HG02981 (cell line): Measurements from ENCODE around the gene MEOX2.

Experiments used
- ATAC-seq: cut with Tn5 transposase; IDR thresholded peaks from one replicate; pipeline ENCODE4 v1.9.1; 2021; ENCODE audit warnings: mild to moderate bottlenecking, moderate library complexity; ENCODE audit not compliant: unreplicated experiment

MEOX2 gene

GRCh38 chr7:15681631-15682030 is 4.9 kb downstream of the MEOX2 start:
- ATAC-seq, result no peak

DNA sequence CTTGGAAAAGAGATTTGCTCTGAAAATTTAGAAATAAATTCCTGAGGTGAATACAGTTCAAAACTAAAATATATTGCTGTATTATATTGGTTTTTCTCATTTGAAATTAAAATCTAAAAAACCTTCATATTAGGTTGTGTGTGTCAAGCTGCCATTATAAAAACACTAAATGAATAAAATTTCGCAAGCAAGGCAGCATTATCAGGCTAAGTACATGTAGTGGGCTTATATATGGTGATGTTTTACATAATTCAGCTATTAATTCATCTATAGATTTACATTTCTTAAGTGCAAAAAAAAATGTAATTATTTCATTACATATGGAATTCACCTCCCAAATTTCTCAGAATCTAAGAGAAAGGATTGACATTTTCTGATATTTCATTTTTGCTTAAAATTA is 5.3 kb downstream of the MEOX2 start:
- no peak for ATAC-seq

- no peak for ATAC-seq
These were observed 6.0 kb downstream of the MEOX2 start for GRCh38 chr7:15680446-15680845.

DNA sequence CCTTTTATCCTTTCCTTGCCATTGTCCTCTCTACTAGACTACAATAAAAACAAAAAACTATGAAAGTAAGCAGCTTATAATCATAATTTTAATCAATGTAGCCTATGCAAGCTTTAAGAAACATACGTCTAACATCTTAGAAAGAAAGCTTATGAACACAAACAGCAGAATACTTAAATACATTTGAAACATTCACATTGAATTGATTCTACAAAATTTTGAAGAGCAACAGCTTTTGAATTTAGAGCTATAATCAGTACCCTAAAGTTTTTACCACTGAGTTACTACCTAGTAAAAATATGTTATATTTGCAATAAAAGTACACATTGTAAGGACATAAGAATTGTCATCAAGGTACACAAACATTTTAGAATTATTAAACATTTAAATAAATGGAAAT is 7.2 kb downstream of the MEOX2 start:
- no peak for ATAC-seq

DNA sequence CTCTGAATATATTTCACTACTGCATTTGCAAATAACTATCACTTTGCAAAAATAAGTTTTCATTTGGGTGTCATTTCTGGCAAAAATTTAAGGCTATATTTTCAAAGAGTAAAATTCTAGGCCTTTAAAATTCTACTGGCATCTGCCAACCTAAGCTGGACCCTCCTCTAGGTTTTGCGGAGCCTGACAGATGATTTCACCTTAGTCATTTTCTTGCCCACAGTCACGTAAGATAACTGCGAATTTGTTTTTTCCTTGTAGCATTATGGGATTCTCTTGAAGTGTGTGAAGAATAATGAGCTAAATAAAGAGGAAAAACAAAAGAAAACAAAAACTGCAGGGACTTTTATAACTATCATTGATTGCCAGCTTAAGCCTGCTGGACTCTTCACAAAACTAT is 7.8 kb downstream of the MEOX2 start:
- no peak for ATAC-seq

DNA sequence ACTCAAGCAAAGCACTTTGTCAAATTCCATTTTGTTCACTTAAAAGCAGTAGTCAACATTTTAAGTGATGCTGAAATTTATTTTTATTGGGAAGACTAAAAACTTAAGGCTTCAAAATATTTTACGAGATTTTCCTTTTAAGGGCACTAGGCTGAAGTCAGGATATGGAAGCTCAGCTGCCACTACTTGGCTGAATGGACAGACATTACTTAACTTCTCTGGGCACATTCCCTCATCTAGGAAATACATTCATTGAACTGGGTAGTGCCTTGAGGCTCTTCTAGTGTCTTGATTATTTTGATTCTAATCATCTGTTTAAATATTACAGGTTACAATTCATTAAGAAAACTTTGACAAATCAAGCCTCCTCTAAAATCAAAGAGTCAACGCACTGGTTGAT is 11.1 kb downstream of the MEOX2 start:
- ATAC-seq, result no peak

- no peak for ATAC-seq
These were observed 11.9 kb downstream of the MEOX2 start for GRCh38 chr7:15674586-15674985.

DNA sequence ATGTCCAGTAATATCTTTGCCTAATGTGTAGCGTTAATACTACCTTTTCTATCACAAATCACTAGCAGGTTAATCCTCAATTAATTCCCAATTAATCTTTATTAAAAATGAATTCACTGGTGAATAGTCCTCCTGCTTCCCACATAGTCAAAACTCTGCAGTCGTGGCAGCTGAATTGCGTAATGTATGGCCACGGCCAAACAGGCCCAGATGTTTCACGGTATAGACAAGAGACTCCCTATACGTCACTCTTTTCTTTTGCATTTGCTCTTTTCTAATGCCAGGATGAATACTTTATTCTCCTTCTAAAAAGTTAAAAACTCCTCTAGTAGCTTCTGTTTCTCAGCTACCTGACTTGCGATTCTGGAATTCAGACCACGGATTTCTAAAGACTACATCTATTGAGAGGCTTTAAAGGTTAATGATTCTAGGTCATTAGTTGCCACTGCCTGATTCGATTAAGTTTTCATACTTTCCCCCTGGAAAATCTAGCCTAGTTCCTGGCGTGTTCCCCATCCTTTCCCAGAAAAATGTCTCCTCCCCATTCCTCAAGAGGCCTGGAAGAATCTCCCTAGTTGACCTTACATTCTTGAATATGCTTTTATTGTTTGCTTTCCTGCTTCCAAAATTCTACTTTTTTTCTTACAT is 16.9 kb downstream of the MEOX2 start:
- ATAC-seq, result no peak

DNA sequence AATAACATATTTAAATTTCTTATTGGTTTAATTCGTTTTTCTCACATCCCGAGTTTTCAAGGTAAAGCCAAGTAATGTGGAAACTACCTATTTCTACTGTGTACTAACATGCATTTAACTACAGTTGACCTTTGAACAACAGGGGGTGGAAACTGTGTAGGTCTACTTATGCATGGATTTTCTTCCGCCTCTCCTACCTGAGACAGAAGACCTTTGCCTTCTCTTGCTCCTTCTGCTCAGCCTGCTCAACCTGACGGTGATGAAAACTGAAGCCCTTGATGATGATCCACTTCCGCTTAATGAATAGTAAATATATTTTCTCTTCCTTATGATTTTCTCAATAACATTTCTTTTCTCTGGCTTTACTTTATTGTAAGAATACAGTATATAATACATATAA is 18.5 kb downstream of the MEOX2 start:
- ATAC-seq, result no peak

DNA sequence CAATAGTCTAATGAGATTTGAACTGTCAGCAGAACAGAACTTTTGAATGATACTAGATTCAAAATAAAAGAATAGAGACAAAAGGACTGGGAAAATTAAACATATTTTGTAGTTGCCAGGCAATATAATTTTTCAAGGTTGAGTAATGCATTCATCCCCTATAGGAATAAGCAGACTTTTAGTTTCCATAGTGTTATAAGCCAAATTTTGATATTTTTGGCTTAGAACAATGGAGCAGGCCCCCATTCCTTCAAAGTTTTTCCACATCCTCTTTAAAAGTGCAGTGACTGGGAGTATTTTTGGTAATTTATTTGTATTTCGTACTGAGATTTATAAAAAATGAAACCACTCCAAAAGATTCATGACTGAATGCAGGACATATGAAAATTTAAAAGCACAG is 24.0 kb downstream of the MEOX2 start:
- no peak for ATAC-seq

DNA sequence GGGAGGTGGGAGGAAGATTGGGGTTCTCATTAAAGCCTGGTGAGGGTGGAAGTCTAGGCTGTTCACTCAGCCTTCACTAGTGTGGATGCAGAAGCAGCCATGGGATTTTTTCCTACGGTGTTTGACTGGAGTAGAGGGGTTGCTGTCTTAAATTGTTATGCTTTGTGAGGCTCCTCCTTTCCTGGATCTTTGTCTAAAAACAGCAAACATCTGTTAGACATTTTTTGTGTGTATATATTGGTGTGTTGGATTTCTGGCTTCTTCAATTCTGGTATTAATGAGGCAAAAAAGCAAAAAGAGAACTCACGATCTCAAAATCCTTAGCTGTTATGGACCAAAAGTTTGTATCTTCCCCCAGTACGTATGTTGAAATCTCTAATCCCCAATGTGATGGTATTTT is 28.2 kb downstream of the MEOX2 start:
- no peak for ATAC-seq

- no peak for ATAC-seq
These were observed 33.6 kb downstream of the MEOX2 start for GRCh38 chr7:15652776-15653290.

GRCh38 chr7:15651693-15652092 is 34.8 kb downstream of the MEOX2 start:
- no peak for ATAC-seq

DNA sequence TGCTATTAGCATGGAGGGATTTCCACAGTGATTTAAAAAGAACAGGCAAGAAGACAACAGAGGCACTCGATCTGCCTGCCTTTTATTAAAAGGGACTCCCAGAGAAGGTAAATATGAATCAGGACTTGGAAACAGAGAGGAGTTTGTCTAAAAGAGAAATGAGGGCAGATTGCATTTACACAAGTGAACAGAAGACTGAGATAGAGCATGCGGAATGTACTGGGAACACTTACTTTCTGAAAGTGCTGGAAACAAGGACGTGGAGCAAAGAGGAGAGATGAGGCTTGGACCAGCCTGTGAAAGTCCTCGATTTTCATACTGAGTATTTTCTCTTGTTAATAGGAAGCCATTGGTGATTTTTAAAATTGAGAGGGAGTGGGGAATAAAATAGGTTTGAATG is 35.7 kb downstream of the MEOX2 start:
- no peak for ATAC-seq

DNA sequence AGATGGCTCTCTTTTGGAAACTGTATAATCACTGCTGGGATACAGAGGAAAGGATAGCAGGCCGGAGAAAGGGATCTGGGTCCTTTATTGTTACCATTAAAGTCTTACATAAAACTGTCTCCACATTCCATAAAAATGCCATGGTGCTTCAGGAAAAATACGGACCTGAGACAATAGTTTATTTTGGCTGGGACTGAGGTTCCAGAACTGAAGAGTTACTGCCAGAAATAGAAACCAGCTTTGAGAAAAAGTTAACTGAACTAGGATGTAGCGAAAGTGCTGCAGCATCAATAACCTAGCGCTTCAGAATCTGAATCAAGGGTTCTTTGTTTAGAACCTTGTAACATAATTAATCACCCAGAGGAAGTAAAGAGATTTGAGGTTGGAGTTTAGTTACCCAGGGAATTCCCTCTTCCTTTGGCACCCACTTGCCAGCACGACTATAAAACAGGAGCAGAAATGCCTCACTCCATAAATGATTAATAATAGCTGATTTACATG is 38.0 kb downstream of the MEOX2 start:
- no peak for ATAC-seq

GRCh38 chr7:15647309-15647708 is 39.2 kb downstream of the MEOX2 start:
- no peak for ATAC-seq

DNA sequence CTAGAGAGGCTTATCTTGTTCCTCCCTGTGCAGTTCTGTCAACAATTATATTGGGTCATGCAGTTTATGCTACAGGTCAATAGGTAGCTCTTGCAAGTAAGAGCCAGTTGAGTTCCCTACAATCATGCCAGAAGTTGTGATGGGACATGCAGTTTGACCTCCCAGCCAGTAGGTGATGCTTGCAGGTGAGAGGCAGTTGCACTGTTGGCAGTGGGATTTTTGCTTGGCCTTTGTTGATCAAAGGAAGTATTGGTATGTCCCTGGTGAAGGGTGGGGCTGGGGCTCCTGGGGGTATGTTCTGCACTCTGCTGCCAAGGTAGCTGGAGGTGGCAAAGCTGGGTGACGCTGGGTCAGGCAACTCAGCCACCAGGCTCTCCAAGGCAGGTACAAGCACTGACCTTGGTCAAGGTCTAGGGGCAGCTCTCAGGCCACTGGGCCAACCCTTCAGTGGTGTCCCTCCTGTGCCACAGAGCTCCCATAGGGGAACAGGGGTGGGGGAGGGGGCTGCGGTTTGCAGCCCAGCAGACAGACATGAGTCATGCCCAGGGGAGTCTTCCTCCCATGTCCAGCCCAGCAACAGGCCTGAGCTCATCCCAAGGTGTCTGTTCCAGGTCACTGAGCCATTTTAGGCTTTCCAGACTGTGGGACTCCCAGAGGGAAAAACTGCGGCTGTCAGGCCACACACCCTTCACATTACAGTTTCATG is 43.3 kb downstream of the MEOX2 start:
- ATAC-seq, result no peak

- no peak for ATAC-seq
These were observed 57.6 kb downstream of the MEOX2 start for GRCh38 chr7:15628876-15629275.

- ATAC-seq, result no peak
These were observed 60.4 kb downstream of the MEOX2 start for GRCh38 chr7:15626041-15626440.

GRCh38 chr7:15625466-15625865 is 61.0 kb downstream of the MEOX2 start:
- ATAC-seq, result no peak

GRCh38 chr7:15621468-15621867 is 65.0 kb downstream of the MEOX2 start:
- no peak for ATAC-seq

- no peak for ATAC-seq
These were observed 65.8 kb downstream of the MEOX2 start for GRCh38 chr7:15620491-15621185.
